HEK293 (cell line): ENCODE data around the gene MFSD11.

Source experiments
- CTCF ChIA-PET: fragments of 350-600 bp; formaldehyde crosslinking; extraction: SDS; loops from one replicate; lab custom pipeline; 2021; ENCODE audit warnings: antibody characterized with exemption; lab: Yijun Ruan, JAX
- POLR2A ChIA-PET: fragments of 300-600 bp; formaldehyde crosslinking; extraction: SDS; loops from one replicate; lab custom pipeline; 2020; ENCODE audit warnings: antibody characterized with exemption, inconsistent platforms; lab: Yijun Ruan, JAX
- H3K27ac ChIP-seq: fragments of 200-500 bp; sonication (Bioruptor generic); 2 replicates; pipeline ENCODE4 v1.5.1; 2014; ENCODE audit warnings: low read depth, low read length, control low read depth, inconsistent platforms; ENCODE audit errors: extremely low read depth
- H3K36me3 ChIP-seq, 2 experiments: fragments of 200-500 bp in 1 of 2; sonication (Bioruptor generic) in 1 of 2; 1 replicate in 1 of 2; 2 replicates in 1 of 2; pipeline ENCODE4 v1.5.1; 2014 to 2017; ENCODE audit warnings: inconsistent platforms in 2 of 2, low read length in 2 of 2; ENCODE audit not compliant: control insufficient read depth in 2 of 2, insufficient read depth in 1 of 2
- H3K4me1 ChIP-seq: fragments of 200-500 bp; sonication (Bioruptor generic); 2 replicates; pipeline ENCODE4 v1.5.1; 2014; ENCODE audit warnings: mild to moderate bottlenecking, low read length, inconsistent platforms; ENCODE audit not compliant: control insufficient read depth, insufficient read depth
- H3K4me3 ChIP-seq: 2 replicates; pipeline ENCODE4 v1.5.1; 2011; ENCODE audit warnings: low read depth, mild to moderate bottlenecking, control low read depth, low read length, moderate library complexity
- H3K9me3 ChIP-seq: fragments of 200-500 bp; sonication (Bioruptor generic); 2 replicates; pipeline ENCODE4 v1.5.1; 2014; ENCODE audit warnings: low read depth, low read length, inconsistent platforms; ENCODE audit not compliant: control insufficient read depth, insufficient read depth
- GFI1B ChIP-seq: fragments of 450-650 bp; formaldehyde crosslinking; IDR thresholded peaks from 2 replicates; pipeline ENCODE4 v1.5.1; 2016; ENCODE audit warnings: missing biosample characterization, missing genetic modification characterization
- PRDM1 ChIP-seq: fragments of 450-650 bp; formaldehyde crosslinking; IDR thresholded peaks from 2 replicates; pipeline ENCODE4; 2016; ENCODE audit warnings: missing biosample characterization, missing genetic modification characterization
- PRDM10 ChIP-seq: fragments of 450-650 bp; formaldehyde crosslinking; IDR thresholded peaks from 2 replicates; pipeline ENCODE4 v1.5.1; 2016; ENCODE audit warnings: missing biosample characterization, missing genetic modification characterization
- ZBTB21 ChIP-seq: fragments of 450-650 bp; formaldehyde crosslinking; IDR thresholded peaks from 2 replicates; pipeline ENCODE4 v1.5.1; 2017; ENCODE audit warnings: missing biosample characterization, missing genetic modification characterization
- ZBTB49 ChIP-seq: fragments of 450-650 bp; formaldehyde crosslinking; IDR thresholded peaks from 2 replicates; pipeline ENCODE4 v1.5.1; 2016; ENCODE audit warnings: missing biosample characterization, missing genetic modification characterization, low read depth
- ZBTB8A ChIP-seq: fragments of 450-650 bp; formaldehyde crosslinking; IDR thresholded peaks from 2 replicates; pipeline ENCODE4 v1.5.1; 2016; ENCODE audit warnings: missing biosample characterization, missing genetic modification characterization
- ZNF354C ChIP-seq: fragments of 450-650 bp; formaldehyde crosslinking; IDR thresholded peaks from 2 replicates; pipeline ENCODE4 v1.5.1; 2016; ENCODE audit warnings: missing biosample characterization, missing genetic modification characterization, low read depth, borderline replicate concordance
- ZNF510 ChIP-seq: fragments of 450-650 bp; formaldehyde crosslinking; IDR thresholded peaks from 2 replicates; pipeline ENCODE4 v1.5.1; 2018; ENCODE audit warnings: mild to moderate bottlenecking, missing genetic modification characterization, missing biosample characterization; ENCODE audit not compliant: insufficient replicate concordance
- ZNF561 ChIP-seq: fragments of 450-650 bp; IDR thresholded peaks from 2 replicates; pipeline ENCODE4 v1.5.1; 2018; ENCODE audit warnings: missing biosample characterization, missing genetic modification characterization, borderline replicate concordance
- ZNF600 ChIP-seq: fragments of 450-650 bp; formaldehyde crosslinking; IDR thresholded peaks from 2 replicates; pipeline ENCODE4 v1.5.1; 2016; ENCODE audit warnings: missing biosample characterization, missing genetic modification characterization
- ZNF792 ChIP-seq: fragments of 450-650 bp; formaldehyde crosslinking; IDR thresholded peaks from 2 replicates; pipeline ENCODE4 v1.5.1; 2016; ENCODE audit warnings: missing biosample characterization, missing genetic modification characterization
- ZSCAN5A ChIP-seq: fragments of 450-650 bp; formaldehyde crosslinking; IDR thresholded peaks from 2 replicates; pipeline ENCODE4 v1.5.1; 2016; ENCODE audit warnings: missing biosample characterization, missing genetic modification characterization
- TF ChIP-seq, protein P1 (sequence below): fragments of 450-650 bp; formaldehyde crosslinking; IDR thresholded peaks from 2 replicates; pipeline ENCODE4 v1.5.1; 2016; ENCODE audit warnings: missing biosample characterization, missing genetic modification characterization, borderline replicate concordance
- TF ChIP-seq, protein P2 (sequence below): fragments of 450-650 bp; formaldehyde crosslinking; IDR thresholded peaks from 2 replicates; pipeline ENCODE4 v1.5.1; 2016; ENCODE audit warnings: missing biosample characterization, missing genetic modification characterization

Gene MFSD11

GRCh38 chr17:76775021-76775600, 37.2 kb downstream of the MFSD11 start:
- TF ChIP-seq ZNF792 (no peak), ZBTB8A (tag by site-specific recombination) (no peak), PRDM1 (tag by site-specific recombination) (no peak), GFI1B (no peak)
- Histone ChIP-seq H3K27ac (no peak overlapping the region), H3K9me3 (no peaks in the 10 kb centered on the region), H3K4me1 (peaks cover 8% of the 10 kb centered on the region), H3K36me3 (peaks cover 48 to 60% of the 10 kb centered on the region in 2 experiments), H3K4me3 (no peak overlapping the region)
- CTCF ChIA-PET: interaction anchor here (0.6 to 0.9 kb wide), 2 partner anchors 36 to 273 kb away, joined by 3 to 4 read pairs; no protein-coding TSS in a partner anchor
- POLR2A ChIA-PET: no interaction called here

GRCh38 chr17:76781056-76781982, 43.4 kb downstream of the MFSD11 start:
- no peaks in the 10 kb centered on the region for H3K9me3 ChIP-seq
- POLR2A ChIA-PET: interaction anchor here (0.7 kb wide), 1 partner anchor 49 kb away, joined by 4 read pairs; no protein-coding TSS in a partner anchor
- H3K36me3 ChIP-seq: peaks cover 26 to 49% of the 10 kb centered on the region in 2 experiments
- no peak overlapping the region for H3K27ac ChIP-seq
- H3K4me1 ChIP-seq: no peaks in the 10 kb centered on the region
- CTCF ChIA-PET: interaction anchor here (0.5 to 1.3 kb wide), 3 partner anchors 18 to 599 kb away, joined by 3 to 4 read pairs (median 3); no protein-coding TSS in a partner anchor
- H3K4me3 ChIP-seq: no peak overlapping the region
- TF ChIP-seq ZNF561 (tag by site-specific recombination) (no peak), ZBTB21 (no peak), PRDM10 (tag by site-specific recombination) (no peak), ZNF354C (tag by site-specific recombination) (no peak), ZNF600 (no peak), ZNF510 (tag by site-specific recombination) (no peak), ZBTB49 (tag by site-specific recombination) (no peak), ZSCAN5A (no peak)
- TF ChIP-seq, protein P1, sequence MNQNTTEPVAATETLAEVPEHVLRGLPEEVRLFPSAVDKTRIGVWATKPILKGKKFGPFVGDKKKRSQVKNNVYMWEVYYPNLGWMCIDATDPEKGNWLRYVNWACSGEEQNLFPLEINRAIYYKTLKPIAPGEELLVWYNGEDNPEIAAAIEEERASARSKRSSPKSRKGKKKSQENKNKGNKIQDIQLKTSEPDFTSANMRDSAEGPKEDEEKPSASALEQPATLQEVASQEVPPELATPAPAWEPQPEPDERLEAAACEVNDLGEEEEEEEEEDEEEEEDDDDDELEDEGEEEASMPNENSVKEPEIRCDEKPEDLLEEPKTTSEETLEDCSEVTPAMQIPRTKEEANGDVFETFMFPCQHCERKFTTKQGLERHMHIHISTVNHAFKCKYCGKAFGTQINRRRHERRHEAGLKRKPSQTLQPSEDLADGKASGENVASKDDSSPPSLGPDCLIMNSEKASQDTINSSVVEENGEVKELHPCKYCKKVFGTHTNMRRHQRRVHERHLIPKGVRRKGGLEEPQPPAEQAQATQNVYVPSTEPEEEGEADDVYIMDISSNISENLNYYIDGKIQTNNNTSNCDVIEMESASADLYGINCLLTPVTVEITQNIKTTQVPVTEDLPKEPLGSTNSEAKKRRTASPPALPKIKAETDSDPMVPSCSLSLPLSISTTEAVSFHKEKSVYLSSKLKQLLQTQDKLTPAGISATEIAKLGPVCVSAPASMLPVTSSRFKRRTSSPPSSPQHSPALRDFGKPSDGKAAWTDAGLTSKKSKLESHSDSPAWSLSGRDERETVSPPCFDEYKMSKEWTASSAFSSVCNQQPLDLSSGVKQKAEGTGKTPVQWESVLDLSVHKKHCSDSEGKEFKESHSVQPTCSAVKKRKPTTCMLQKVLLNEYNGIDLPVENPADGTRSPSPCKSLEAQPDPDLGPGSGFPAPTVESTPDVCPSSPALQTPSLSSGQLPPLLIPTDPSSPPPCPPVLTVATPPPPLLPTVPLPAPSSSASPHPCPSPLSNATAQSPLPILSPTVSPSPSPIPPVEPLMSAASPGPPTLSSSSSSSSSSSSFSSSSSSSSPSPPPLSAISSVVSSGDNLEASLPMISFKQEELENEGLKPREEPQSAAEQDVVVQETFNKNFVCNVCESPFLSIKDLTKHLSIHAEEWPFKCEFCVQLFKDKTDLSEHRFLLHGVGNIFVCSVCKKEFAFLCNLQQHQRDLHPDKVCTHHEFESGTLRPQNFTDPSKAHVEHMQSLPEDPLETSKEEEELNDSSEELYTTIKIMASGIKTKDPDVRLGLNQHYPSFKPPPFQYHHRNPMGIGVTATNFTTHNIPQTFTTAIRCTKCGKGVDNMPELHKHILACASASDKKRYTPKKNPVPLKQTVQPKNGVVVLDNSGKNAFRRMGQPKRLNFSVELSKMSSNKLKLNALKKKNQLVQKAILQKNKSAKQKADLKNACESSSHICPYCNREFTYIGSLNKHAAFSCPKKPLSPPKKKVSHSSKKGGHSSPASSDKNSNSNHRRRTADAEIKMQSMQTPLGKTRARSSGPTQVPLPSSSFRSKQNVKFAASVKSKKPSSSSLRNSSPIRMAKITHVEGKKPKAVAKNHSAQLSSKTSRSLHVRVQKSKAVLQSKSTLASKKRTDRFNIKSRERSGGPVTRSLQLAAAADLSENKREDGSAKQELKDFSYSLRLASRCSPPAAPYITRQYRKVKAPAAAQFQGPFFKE (tag by site-specific recombination): no peak
- TF ChIP-seq, protein P2, sequence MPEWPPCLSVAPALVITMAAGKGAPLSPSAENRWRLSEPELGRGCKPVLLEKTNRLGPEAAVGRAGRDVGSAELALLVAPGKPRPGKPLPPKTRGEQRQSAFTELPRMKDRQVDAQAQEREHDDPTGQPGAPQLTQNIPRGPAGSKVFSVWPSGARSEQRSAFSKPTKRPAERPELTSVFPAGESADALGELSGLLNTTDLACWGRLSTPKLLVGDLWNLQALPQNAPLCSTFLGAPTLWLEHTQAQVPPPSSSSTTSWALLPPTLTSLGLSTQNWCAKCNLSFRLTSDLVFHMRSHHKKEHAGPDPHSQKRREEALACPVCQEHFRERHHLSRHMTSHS (tag by site-specific recombination): no peak
